HK-2 (cell line): ENCODE data around the gene POLR2J.
"Not testable (repeated sequence)": the region's sequence is repeated elsewhere in the genome, so short reads cannot be mapped to it uniquely, and the experiment has no call there.

Experiments used
- DNase-seq: peaks from one replicate; pipeline ENCODE4 v3.0.0-alpha.2; 2018; ENCODE audit not compliant: unreplicated experiment

The POLR2J gene

DNA sequence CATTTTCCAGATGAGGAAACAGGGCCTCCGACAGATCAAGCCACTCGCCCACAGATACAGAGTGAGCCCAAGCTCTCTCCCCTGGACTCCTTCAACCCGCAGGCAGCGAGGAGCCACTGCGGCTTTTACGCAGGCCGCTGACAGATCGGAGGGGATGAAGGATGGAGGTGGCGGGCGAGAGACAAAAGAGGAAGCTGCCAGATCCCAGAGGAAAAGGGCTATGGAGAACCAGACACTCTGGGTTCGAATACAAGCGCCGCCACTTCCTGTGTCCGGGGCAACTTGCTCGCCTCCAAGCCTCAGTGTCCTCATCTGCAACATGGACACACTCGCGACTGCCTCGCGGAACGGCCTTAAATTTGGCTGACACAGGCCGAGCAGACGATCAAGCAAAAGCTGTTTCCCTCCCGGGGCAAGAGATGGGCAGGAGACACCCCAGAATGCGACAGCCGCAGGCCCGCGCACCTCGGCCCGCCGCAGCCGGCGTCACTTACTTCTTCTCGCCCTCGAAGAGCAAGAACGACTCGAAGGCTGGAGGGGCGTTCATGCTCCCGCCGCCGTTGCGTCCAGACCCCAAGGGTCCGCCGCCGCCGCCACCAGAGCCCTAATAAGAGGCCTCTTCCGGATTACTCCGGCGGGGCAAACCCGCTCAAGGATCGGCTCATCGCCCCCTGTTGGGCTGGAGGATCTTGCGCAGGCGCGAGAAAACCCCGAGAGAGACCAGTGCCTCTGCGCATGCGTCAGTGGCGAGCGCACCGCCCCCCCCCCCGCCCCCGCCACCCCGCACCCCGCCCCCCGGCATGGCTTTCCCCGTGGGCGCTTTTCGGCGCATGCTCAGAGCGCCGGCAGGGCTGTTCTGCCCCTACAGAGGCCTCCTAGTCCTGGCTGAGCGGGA is at the start of gene POLR2J:
POLR2J (minus strand) TSS at position 609 of the 895 bp plus-strand sequence; CDS start at position 547, 62 bp downstream.
- peak; percentile 71 for DNase-seq

DNA sequence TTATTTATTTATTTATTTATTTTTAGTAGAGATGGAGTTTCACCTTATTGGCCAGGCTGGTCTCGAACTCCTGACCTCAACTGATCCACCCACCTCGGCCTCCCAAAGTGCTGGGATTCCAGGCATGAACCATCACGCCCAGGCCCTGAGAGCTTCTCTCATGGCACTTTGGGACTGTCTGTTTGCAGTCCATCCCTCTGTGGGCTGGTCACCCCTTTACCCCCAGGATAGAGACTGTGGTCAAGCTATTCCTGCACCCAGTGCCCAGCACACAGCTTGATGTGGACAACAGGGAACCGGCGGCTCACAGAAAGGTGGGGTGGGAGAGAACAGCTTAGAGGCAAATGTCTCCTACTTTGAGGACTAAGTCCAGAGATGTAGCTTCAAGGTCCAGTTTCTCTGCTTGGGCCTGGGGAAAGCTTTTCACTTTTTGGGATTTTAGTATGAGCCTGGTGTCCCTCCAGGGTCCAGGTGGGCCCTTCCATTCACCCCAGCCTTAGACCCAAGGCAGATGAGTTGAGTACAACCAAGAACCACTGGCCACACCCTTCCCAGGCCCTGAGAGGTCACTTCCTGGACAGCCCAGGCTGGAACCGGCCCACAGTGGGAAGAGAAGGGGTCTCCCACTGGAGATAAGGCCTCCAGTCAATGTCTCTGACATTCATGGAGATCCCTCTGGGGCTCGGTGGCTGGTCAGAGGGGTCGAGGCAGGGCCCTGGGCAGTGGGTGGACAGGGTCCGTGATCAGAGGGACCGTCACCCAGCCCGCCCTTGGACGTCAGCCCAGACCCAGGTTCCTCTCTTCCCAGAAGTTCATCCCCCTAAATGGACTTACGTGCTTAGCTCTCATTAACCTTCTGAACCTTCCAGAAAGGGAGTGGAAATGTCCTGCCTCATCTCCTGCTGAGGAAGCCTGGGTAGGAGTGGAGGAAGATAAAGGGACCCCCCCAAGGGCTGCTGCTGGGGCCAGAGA is 49.4 kb upstream of the POLR2J start:
- DNase-seq = not testable (repeated sequence)

DNA sequence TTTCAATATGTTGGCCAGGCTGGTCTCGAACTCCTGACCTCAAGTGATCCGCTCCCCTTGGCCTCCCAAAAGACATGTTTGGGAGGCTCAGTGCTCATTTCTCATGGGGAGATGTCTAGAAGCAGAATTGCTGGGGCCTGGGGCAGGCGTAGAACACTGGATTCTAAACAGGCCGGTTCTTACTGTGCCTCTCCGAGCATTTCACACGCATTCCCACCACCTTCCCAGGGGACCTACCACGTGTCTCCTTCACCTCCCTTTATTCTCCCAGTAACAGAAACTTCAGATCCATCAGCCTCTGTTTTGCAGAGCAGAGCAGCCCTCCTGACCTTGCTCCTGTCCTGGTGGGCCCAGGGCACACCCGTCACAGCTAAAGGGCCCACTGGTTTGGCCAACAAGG is 48.5 kb upstream of the POLR2J start:
- not testable (repeated sequence) for DNase-seq

DNA sequence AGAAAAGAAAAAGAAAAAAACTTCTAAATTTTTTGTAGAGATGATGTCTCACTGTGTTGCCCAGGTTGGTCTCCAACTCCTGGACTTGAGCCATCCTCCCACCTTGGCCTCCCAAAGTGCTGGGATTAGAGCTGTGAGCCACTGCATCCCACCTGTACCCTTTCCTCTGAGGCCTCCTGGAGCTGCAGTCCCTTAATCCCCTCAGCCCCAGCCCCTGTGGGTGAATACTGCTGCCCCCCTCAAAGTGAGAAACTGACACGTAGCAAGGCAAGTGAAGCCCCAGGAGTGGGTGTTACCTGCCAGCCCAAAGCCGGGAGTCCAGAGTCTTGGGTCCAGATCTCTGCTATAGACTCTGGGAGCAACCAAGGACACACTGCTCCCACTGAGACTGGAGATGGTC is 46.1 kb upstream of the POLR2J start:
- DNase-seq = not testable (repeated sequence)

DNA sequence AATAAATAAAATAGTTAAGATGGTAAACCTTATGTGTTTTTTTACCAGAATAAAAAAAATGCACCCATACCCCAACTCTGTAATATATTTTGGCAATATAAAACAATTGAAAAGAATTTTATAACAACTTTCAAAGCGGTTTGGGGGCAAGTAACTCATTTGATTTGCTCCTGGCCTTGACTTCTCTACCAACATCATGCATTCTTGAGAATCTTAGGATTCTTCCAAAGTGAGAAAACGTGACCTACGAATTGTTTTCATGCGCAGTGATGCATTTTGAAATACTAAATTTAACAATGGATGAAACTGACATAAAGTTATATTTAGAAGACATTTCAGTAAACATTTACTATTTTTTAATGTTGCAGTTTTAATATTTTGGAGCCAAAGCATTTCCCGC is 42.1 kb upstream of the POLR2J start:
- not testable (repeated sequence) for DNase-seq

DNA sequence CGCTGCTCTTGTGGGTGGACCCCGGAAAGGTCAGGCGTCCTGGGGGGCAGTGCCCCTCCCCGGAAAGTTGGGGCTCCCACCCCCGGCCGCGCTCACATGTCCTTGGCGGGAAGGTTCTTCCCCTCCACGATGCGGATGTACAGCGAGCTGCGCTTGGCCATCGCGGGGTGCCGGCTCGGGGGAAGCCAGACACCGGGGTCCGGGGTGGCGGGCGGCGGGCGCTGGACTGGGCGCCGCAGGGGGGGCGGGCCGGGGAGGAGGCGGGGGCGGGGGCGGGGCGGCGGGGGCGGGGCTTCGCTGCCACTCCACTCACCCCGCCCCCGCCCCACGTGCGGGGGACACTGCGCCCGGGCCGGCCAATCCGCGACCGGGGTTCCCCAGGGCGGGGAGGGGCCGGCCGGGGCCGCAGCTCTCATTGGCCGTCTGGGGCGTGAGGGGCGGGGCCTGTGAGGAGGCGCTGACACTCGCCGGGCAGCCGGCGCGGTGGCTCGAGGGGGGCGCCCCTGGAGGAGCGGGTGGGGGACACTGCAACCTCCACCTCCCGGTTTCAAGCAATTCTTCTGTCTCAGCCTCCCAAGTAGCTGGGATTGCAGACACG is 38.9 kb upstream of the POLR2J start, which contains the start of gene RASA4B:
RASA4B (minus strand) TSS at position 228 of the 598 bp plus-strand sequence; CDS start at position 161, 67 bp downstream.
- peak; percentile 27 for DNase-seq

DNA sequence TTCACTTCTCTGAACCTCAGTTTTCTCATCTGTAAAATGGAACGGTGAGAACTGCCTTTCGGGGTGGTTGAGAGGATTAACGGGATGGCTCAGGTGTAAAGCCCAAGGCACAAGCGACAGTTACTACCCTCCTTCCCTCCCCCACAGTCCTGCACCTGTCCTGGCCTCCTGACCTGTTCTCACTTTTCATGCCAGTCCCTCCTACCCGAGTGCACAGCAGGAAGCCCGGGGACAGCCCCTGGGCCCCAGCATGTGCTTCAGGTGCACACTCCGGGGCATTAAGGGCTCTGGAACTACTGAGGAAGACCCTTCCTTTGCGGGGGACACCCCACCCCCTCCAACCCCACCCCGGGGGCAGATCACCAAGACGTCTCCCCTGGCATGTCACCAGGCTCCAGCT is 38.2 kb upstream of the POLR2J start:
- DNase-seq = not testable (repeated sequence)

DNA sequence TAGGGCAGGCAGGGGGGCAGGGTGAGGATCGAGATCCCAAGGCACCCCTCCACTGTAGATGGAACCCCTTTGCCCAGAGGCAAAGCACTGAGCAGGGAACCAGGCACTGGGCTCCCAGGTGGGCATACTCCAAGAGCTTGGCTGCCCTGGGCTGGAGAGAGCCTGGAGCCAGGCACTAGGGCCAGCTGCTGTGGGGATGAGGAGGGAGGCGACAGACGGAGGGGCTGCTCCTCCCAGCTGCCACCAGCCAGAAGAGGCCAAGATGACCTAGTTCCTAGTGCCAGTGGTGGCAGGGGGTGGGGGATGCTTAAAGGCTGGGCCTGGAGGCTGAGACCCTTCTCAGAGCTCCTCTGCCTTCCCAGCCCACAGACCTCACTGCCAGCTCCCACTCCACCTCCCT is 37.2 kb upstream of the POLR2J start:
- not testable (repeated sequence) for DNase-seq

DNA sequence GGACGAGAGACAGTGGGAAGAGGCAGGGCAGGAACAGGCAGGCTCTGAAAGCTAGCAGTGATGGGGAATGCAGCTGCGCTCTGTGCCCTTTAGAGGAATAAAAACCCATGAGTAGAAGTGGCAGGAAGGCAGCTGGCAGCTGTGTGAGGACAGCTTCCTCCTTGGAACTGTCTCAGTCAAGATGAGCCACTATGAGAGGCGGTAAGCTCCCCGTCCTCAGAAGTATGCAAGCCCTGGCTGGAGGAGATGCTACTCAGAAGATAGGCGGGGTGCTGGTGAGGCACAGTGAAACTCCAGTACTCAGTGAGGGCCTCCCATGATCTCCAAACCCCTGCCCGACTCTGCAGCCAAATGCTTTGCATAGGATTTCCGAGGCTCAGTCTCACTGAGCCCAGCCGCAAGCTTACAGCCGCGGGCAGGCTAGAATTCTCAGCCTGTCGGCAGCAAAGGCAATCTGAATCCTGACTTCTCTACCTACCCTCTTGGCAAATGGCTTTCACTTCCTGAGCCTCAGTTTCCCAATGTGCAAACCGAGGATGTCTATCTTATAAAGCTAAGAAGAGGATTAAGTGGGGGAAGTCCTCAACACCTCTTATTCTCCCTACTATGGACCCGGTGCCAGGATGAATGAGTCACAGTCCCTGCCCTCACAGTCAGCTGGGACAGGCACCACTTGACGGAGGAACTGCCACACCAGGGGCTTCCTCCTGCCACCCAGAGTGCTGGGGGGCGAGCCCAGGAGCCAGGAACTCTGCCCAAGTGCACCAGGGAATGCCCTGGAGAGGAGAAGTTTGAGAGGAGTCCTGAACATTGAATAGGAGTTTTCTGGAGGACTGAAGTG is 36.4 kb upstream of the POLR2J start:
- DNase-seq = not testable (repeated sequence)

DNA sequence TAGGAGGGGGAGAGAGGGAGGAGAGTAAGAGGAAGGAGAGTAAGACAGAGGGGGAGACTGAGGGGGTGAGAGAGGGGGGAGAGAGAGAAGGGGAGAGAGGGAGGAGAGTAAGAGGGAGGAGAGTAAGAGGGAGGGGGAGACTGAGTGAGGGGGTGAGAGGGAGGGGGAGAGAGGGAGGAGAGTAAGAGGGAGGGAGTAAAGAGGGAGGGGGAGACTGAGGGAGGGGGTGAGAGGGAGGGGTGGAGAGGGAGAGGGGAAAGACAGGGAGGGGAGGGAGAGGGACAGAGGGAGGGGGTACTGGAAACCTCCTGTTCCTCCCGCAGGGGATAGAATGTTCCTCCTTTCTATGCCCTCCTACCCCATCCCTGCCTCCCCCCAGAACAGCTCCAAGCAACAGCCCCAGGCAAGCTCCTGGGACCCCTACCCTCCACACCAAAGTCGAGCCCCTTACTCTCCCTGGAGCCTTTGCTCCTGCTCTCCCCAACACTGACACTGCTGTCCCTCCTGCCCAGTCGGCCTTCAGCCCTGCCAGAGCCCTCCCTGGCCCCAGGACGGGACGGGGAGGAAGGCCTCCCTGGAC is 34.0 kb upstream of the POLR2J start:
- DNase-seq = peak; percentile 8

DNA sequence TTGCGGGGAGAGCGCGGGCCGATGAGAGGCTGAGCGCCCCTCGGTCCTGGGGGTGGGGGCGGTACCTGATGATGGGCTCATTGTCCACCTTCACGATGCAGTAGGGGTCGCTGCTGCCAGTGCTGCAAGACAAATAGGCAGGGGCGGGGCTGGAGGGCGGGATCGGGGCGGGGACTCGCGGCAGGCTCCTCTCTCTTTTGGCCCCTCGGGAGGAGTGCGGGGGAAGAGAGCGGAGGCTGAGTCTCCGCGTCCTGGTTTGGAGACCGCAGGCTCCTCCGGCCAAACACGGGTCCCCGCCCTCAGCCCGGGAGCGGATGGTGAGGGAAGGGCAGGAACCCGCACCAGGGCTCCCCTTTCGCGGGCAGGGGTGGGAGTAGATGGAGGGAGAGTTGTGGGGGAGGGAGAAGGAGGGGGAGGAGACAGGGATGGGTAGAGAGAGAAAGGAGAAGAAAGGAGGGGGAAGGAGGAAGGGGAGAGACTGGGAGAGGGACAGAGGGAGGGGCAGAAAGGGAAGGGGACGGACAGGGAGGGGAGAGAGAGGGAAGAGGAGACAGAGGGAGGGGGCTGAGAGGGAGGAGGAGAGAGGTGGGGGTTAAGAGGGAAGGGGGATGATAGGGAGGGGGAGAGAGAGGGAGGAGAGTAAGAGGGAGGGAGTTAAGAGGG is 33.3 kb upstream of the POLR2J start:
- DNase-seq = not testable (repeated sequence)

DNA sequence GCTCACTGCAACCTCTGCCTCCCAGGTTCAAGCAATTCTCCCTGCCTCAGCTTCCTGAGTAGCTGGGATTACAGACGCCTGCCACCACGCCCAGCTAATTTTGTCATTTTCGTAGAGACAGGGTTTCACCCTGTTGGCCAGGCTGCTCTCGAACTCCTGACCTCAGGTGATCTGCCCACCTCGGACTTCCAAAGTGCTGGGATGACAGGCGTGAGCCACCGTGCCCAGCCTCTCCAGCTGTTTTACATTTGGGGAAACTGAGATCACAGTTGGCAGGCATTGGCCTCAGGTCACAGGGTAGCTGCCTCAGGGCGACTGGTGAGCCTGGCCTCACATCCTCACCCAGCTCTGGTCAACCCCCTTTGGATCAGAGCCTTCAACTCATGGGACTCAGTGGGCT is 31.9 kb upstream of the POLR2J start:
- not testable (repeated sequence) for DNase-seq

DNA sequence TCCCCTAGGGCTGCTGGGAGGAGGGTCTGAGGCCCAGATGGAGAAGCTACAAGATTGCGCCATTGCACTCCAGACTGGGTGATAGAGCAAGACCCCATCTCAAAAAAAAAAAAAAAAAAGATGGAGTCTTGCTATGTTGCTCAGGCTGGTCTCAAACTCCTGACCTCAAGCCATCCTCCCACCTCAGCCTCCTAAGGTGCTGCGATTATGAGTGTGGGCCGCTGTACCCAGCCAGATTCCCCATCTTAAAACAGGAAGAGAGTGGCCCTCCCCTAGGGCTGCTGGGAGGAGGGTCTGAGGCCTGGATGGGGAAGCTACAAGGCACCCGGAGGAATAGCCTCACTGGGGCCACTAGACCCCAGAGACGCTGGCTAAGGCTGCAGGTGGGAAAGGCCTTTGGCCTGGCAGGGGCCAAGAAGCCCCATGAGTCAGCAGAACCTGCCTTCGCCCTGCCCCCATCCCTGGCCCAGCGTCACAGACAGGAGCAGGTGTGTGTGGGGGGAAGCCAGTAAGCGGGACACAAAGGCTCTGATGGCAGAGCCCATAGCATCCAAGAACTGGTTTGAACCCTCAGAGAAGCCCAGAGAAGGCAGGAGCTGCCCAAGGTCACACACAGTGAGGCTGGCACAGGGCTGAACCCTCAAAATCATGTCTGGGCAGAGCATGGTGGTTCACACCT is 28.8 kb upstream of the POLR2J start:
- DNase-seq = not testable (repeated sequence)

DNA sequence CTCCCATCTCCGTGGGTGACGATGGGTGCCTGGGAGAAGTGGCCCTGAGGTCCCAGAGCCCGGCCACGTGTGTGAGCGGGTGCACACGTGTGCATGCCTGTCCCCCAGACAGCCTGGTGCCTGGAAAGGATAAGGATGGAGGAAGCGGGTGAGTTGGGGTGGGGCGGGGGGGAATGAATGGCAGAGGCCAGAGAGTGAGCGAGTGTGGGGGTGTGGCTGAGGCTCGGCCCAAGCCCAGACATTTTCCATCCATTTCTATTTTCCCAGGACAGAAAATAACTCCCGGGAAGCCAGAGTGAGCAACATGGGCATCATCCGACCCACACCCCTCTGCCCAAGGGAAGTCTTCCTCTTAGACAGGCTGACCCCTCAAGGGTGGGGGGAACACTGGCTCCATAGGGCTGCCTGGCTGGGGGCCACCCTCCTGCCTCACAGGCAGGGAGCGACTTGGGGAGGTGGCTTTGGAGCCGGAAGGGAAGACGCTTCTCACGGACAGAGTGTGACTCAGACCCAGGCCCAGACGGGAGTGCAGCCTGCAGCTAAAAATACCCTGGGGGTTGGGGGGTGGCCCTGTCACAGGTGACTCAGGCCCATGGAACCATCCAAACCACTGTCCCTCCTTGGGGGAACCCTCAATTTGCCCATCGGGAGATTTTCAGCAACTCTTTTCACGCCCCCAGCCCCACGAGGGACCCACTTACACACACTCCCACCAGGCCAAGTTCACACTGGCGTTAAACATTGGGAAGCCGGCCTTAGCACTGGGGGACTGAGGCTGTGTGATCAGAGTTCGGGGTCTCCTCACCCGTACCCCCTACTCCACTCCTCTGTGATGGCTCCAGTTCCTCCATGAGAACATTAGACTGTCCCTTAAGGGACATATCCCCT is 26.8 kb upstream of the POLR2J start:
- DNase-seq = not testable (repeated sequence)

DNA sequence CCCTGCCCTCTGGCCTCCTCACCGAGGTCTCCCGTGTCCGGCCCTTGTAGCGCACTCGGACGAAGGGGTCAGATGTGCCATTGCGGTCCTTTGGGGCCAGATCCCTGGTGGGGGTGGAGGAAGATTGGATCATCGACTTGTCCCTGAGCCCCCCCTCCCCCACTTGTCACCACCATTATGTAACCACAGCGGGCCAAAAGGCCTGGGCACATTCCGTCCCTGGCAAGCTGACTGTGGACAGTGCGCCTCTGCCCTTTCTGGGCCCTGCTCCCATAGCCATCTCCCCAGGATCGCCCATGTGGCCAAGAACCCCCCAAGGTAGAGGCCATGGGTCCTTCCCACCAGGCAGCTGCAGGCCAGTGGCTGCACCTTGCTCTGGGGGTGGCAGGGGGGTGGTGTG is 24.4 kb upstream of the POLR2J start:
- DNase-seq = not testable (repeated sequence)

DNA sequence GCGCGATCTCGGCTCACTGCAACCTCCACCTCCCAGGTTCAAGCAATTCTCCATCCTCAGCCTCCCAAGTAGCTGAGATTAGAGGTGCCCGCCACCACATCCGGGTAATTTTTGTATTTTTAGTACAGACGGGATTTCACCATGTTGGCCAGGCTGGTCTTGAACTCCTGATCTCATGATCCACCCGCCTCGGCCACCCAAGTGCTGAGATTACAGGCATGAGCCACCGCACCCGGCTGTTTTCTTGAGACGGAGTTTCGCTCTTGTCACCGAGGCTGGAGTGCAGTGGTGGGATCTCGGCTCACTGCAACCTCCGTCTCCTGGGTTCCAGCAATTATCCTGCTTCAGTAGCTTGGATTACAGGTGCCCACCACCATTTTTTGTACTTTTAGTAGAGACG is 19.6 kb upstream of the POLR2J start:
- DNase-seq = not testable (repeated sequence)

DNA sequence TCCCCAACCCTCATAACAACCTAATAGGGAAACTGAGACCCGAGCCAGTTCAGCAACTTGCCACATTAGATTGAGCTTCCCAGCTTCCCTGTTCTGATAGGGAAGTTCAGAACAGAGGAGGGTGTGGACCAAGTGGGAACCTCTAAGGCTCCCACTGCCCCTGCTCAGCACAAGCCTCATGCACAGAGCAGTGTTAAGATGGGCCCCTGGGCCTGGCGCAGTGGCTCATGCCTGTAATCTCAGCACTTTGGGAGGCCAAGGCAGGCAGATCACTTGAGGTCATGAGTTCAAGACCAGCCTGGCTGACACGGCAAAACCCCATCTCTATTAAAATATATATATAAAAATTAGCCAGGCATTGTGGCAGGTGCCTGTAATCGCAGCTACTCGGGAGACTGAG is 18.6 kb upstream of the POLR2J start:
- DNase-seq = not testable (repeated sequence)

DNA sequence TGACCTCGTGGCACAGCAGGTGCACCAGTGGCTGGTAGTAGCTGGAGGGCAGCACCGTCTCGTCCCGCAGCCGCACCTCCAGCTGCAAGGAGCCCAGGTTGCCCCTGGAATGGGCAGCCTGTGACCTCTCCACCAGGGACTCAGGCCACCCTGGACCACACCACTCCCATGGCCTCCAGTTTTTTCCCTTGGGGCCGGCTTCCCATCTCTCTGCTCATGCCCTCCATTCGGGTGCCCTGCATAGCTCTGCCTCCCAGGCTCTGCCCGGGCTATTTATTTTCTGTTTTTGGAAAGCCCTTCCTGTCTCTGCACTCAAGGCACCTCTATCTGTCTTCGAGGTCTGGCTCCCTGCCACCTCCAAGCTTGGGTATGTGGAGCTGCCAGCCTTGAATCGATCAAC is 18.1 kb upstream of the POLR2J start:
- DNase-seq = not testable (repeated sequence)
